ENCODE results near the gene NPC1L1. TPM values are rescaled to one million over a fixed set of nuclear protein-coding genes. Genes with fewer than 3 reads are reported as not detected.

Gene NPC1L1
- total RNA-seq, 1 experiment from 2014 or later = not detected

DNA sequence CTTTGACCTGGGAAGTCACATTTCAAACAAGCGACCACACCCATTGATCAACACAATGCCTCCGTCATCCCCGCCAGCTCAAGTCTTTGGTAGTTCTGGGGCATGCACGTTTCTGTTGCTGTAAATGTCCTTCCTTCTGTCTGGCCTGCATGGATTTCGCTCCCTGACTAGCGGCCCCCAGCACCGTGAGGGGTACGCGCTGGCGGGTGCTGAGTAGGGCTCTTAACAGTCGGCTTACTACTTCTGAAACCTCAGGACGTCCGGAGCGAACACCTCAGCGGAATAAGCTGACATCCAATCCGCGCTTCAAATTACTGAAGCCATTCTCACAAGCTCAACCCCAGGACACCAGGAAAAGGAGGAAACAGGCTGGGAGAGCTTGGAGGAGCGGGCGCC, 51.2 kb downstream of the NPC1L1 start:
- in situ Hi-C loops (cut with HindIII; ENCODE audit: low pct_unique_long_range_greater_than_20kb, low sequenced_read_pairs) = no loop called here
- no peak for DNase-seq (ENCODE audit: low read depth, low spot score)

GRCh38 chr7:44488955-44489354, 52.2 kb downstream of the NPC1L1 start:
- no peak for DNase-seq (ENCODE audit: low read depth, low spot score)
- in situ Hi-C loops (cut with HindIII; ENCODE audit: low pct_unique_long_range_greater_than_20kb, low sequenced_read_pairs) = no loop called here

- in situ Hi-C loops (cut with HindIII; ENCODE audit: low pct_unique_long_range_greater_than_20kb, low sequenced_read_pairs) = no loop called here
- peak; percentile 63 for DNase-seq (ENCODE audit: low read depth, low spot score)
These were observed 54.4 kb downstream of the NPC1L1 start for GRCh38 chr7:44486693-44487092.

- no peak for DNase-seq (ENCODE audit: low read depth, low spot score)
- in situ Hi-C loops (cut with HindIII; ENCODE audit: low pct_unique_long_range_greater_than_20kb, low sequenced_read_pairs) = no loop called here
These were observed 55.1 kb downstream of the NPC1L1 start for GRCh38 chr7:44486001-44486400.

DNA sequence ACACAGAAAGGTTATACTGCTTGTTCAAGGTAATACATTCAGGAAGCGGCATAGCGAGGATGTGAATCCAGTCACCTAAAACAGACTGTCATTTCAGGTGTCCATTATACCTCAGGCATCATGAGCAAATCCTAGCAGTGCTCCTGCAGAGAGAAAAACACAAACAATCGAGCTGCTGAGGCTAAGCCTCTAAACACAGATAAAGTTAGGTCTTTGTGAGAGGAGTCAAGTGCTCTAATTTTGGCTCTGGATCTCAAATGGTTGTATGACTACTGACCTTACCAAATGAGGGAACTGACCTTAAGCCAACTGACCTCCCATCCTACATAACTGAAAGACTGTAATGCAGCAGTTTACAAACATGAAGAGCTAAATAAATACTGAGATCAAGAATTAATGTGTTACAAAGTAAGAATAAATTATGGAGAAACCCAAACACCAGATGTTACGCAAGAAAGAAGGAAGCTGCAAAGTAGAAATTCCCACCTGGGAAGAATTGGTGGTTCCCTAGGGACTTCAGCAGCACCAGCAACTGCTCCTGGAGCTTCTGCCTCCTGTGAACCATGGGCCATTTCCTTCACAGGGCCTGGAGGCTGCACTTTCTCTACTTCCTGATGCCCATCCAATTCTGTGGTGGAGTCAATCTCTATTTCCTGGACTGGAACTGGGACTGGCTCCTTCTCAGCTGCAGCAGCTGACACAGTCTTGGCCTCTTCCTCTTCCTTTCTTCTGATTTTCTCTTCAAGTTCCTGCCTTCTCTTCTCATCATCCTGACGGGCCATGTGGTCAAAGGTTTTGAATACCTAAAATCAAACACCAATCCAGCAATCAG, 56.4 kb downstream of the NPC1L1 start:
- no peak for DNase-seq (ENCODE audit: low read depth, low spot score)
- in situ Hi-C loops (cut with HindIII; ENCODE audit: low pct_unique_long_range_greater_than_20kb, low sequenced_read_pairs) = no loop called here

- in situ Hi-C loops (cut with HindIII; ENCODE audit: low pct_unique_long_range_greater_than_20kb, low sequenced_read_pairs) = no loop called here
- no peak for DNase-seq (ENCODE audit: low read depth, low spot score)
These were observed 58.3 kb downstream of the NPC1L1 start for GRCh38 chr7:44482502-44483485.

- in situ Hi-C loops (cut with HindIII; ENCODE audit: low pct_unique_long_range_greater_than_20kb, low sequenced_read_pairs) = no loop called here
- no peak for DNase-seq (ENCODE audit: low read depth, low spot score)
These were observed 63.2 kb downstream of the NPC1L1 start for GRCh38 chr7:44477938-44478337.

DNA sequence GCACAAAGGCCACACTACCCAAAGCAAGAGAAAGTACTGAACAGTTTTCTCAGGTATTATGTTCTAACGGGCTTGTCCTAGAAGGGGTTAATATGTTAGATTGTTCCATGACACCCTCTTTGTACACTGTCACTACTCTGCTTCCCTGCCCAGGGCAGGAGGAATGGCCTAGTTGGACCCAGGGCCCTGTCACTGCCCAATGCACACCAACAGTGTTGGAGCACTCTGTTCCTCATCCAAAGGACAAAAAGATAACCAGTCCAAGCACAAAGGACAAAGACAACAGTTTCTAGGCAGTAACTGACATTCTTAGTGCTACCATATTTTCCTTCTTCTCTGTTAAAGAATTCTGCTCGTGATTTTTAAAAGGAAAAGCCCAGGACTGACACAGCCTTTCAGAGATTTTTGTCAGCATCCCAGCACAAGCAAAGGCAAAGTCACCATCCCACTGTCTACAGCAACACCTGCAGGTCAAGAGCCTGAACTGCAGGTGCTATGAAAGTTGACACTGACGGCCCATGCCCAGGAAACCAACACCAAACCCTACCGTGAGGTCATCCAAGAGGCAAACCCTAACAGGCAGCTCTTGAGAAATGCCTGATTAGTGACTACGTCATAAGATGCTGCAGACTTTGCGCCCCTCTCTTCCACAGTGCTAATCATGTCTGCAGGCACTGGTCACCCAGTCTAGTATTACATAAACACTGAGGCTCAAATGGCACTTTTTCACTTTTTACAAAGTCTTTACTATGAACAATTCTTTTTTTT, 63.9 kb downstream of the NPC1L1 start:
- in situ Hi-C loops (cut with HindIII; ENCODE audit: low pct_unique_long_range_greater_than_20kb, low sequenced_read_pairs) = no loop called here
- DNase-seq (ENCODE audit: low read depth, low spot score) = peak; percentile 90

DNA sequence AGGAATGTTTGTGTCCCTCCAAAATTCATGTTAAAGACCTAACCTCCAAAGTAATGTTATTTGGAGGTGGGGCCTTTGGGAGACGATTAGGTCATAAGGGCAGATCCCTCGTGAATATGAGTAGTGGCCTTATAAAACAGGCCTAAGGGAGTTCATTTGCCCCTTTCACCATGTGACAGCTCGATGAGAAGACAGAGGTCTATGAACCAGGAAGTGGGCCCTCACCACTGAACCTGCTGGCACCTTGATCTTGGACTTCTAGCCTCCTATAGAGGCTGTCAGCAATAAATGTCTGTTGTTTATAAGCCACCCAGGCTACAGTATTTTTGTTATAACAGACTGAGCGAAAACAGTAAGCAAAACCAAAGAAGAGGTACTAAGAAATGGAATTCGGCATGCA, 64.8 kb downstream of the NPC1L1 start:
- in situ Hi-C loops (cut with HindIII; ENCODE audit: low pct_unique_long_range_greater_than_20kb, low sequenced_read_pairs) = no loop called here
- DNase-seq (ENCODE audit: low read depth, low spot score) = no peak

GRCh38 chr7:44473295-44473694, 67.8 kb downstream of the NPC1L1 start:
- peak; percentile 63 for DNase-seq (ENCODE audit: low read depth, low spot score)
- in situ Hi-C loops (cut with HindIII; ENCODE audit: low pct_unique_long_range_greater_than_20kb, low sequenced_read_pairs) = no loop called here

DNA sequence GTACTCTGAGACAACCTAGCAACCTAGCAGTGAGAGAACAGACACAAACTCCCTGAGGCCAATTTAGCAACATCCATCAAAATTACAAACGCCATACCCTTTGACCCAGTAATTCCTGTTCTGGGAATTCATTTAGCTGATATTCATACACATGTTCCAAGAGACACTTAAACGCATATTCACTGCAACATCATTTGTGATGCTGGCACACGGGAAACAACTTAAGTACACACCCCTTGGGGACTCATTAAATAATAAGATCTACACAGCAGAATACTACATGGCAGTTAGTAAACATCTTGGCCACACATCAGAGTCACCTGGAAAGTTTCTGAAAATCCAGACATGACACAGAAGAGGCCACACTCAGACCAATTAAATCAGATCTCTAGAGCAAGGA, 68.3 kb downstream of the NPC1L1 start:
- DNase-seq (ENCODE audit: low read depth, low spot score) = no peak
- in situ Hi-C loops (cut with HindIII; ENCODE audit: low pct_unique_long_range_greater_than_20kb, low sequenced_read_pairs) = no loop called here

DNA sequence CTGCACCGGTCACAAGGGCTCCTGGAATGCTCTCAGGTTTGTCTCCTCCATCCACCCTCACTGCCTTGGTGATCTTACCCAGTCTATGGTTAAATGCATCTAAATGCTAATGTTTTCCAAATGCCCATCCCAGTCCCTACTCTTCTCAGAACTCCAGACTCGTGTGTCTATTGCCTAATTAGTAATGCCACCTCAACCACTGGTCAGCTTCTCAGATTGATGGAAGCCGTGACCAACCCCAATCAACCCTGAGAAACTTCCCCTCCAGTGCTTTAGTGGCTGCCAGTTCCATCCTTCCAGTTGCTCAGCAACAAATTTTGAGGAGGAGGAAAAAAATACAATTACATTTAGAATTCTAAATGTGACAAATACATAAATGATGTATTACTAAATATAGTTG, 69.3 kb downstream of the NPC1L1 start:
- in situ Hi-C loops (cut with HindIII; ENCODE audit: low pct_unique_long_range_greater_than_20kb, low sequenced_read_pairs) = no loop called here
- no peak for DNase-seq (ENCODE audit: low read depth, low spot score)

DNA sequence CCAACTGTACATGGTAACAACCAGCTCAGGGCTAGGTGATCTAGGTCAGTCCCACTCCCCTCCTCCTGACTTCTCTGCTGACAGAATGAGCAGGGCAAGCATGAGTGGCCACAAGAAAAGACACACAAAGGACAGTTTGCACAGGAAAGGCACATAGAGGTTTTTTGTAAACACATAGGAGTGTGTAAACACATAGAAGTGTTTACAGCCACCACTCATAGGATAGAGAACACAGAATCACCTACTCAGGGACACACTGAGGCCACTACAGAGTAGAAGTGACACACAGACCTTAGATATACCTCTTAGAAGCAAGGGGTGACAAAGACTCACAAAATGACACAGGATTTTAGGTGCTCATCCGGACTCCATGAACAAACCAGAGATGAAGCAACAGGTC, 69.7 kb downstream of the NPC1L1 start:
- no peak for DNase-seq (ENCODE audit: low read depth, low spot score)
- in situ Hi-C loops (cut with HindIII; ENCODE audit: low pct_unique_long_range_greater_than_20kb, low sequenced_read_pairs) = no loop called here

- in situ Hi-C loops (cut with HindIII; ENCODE audit: low pct_unique_long_range_greater_than_20kb, low sequenced_read_pairs) = no loop called here
- no peak for DNase-seq (ENCODE audit: low read depth, low spot score)
These were observed 70.4 kb downstream of the NPC1L1 start for GRCh38 chr7:44470628-44471245.

DNA sequence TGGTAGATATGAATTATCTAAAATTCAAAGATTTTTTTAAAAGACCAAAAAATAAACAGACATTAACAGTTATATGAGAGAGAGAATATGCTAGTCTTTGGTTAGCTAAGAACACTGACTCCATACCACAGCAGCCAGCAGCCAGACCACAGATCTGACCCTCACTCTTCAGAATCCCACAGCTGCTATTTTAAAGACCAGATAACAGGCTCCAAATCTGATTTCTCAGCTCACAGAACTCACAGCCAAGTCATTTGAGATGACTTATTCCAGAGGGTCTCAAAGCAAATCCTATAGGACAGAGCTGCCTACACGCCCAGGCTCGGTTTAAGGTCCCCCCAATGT, 71.0 kb downstream of the NPC1L1 start:
- no peak for DNase-seq (ENCODE audit: low read depth, low spot score)
- in situ Hi-C loops (cut with HindIII; ENCODE audit: low pct_unique_long_range_greater_than_20kb, low sequenced_read_pairs) = no loop called here

DNA sequence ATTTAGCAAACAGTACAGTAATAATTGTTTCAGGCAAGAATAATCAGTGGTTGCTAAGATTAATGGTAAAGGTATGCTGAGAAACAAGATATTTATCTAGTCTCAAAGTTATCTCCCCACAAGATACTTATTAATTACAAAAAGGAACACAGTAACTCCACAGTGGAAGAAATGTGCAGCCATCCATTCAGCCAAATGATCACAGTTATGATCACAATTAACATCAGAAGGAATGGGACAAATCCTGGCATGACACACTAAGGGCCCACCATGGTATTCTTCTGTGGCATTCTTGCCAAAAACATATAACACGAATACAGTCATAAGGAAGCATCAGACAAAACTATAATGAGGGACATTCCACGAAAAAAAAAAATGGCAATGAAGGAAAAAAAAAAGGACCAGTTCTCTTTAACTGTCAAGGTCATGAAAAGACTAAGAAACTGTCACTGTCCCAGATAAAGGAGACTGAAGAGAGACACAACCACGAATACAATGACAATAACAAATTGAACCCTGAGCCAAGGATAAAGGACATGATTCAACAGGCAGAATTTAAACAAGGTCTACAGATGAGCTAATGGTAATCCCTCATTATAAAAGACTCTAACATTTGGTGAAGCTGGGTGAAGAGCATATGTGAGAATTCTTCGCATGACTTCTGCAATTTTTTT, 71.5 kb downstream of the NPC1L1 start:
- in situ Hi-C loops (cut with HindIII; ENCODE audit: low pct_unique_long_range_greater_than_20kb, low sequenced_read_pairs) = no loop called here

DNA sequence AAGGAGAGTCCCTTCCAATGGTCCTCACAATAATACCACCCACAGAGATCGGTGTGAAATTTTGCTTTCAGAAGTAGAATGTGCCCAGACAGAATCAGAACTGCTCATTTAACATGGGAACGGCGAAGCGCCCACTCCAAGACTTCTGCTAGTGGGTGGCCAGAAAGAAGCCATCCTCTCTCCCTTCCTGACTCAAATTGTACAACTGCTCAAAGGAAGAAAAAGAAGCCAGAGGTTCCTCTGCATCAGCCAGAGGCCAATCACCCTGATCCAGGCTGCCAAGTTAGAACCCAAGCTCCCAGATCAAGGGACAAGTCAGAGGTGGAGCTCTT, 73.9 kb downstream of the NPC1L1 start:
- no peak for DNase-seq (ENCODE audit: low read depth, low spot score)
- in situ Hi-C loops (cut with HindIII; ENCODE audit: low pct_unique_long_range_greater_than_20kb, low sequenced_read_pairs) = no loop called here

More for the DNA sequence above, 71.5 kb downstream of the NPC1L1 start:
- DNase-seq (ENCODE audit: low read depth, low spot score) = no peak
